ENCODE data around the gene ECI2.

- TF ChIP-seq, protein P1, sequence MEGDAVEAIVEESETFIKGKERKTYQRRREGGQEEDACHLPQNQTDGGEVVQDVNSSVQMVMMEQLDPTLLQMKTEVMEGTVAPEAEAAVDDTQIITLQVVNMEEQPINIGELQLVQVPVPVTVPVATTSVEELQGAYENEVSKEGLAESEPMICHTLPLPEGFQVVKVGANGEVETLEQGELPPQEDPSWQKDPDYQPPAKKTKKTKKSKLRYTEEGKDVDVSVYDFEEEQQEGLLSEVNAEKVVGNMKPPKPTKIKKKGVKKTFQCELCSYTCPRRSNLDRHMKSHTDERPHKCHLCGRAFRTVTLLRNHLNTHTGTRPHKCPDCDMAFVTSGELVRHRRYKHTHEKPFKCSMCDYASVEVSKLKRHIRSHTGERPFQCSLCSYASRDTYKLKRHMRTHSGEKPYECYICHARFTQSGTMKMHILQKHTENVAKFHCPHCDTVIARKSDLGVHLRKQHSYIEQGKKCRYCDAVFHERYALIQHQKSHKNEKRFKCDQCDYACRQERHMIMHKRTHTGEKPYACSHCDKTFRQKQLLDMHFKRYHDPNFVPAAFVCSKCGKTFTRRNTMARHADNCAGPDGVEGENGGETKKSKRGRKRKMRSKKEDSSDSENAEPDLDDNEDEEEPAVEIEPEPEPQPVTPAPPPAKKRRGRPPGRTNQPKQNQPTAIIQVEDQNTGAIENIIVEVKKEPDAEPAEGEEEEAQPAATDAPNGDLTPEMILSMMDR (conservative IDR thresholded peaks at IDR 0.05; ENCODE audit: low read depth in 2 of 2) = no peak
- TF ChIP-seq EZH2 (IDR thresholded peaks at IDR 0.05; ENCODE audit: low read depth, unreplicated experiment) (no peak), POLR2AphosphoS5 (IDR thresholded peaks at IDR 0.05; ENCODE audit: low read depth) (no peak), EZH2phosphoT487 (IDR thresholded peaks at IDR 0.05; ENCODE audit: unreplicated experiment) (no peak), CREB1 (CRISPR knock-in tag; IDR thresholded peaks at IDR 0.05; ENCODE audit: low read depth) (no peak), STAT1 (IDR thresholded peaks at IDR 0.05; ENCODE audit: unreplicated experiment) (no peak), ZNF114 (CRISPR knock-in tag; IDR thresholded peaks at IDR 0.05) (no peak), JUNB (IDR thresholded peaks at IDR 0.05; ENCODE audit: unreplicated experiment) (no peak), NANOG (IDR thresholded peaks at IDR 0.05; ENCODE audit: borderline replicate concordance) (no peak)
- TF ChIP-seq, protein P2, sequence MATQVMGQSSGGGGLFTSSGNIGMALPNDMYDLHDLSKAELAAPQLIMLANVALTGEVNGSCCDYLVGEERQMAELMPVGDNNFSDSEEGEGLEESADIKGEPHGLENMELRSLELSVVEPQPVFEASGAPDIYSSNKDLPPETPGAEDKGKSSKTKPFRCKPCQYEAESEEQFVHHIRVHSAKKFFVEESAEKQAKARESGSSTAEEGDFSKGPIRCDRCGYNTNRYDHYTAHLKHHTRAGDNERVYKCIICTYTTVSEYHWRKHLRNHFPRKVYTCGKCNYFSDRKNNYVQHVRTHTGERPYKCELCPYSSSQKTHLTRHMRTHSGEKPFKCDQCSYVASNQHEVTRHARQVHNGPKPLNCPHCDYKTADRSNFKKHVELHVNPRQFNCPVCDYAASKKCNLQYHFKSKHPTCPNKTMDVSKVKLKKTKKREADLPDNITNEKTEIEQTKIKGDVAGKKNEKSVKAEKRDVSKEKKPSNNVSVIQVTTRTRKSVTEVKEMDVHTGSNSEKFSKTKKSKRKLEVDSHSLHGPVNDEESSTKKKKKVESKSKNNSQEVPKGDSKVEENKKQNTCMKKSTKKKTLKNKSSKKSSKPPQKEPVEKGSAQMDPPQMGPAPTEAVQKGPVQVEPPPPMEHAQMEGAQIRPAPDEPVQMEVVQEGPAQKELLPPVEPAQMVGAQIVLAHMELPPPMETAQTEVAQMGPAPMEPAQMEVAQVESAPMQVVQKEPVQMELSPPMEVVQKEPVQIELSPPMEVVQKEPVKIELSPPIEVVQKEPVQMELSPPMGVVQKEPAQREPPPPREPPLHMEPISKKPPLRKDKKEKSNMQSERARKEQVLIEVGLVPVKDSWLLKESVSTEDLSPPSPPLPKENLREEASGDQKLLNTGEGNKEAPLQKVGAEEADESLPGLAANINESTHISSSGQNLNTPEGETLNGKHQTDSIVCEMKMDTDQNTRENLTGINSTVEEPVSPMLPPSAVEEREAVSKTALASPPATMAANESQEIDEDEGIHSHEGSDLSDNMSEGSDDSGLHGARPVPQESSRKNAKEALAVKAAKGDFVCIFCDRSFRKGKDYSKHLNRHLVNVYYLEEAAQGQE (IDR thresholded peaks at IDR 0.05; ENCODE audit: unreplicated experiment) = no peak
- TF ChIP-seq, protein P3, sequence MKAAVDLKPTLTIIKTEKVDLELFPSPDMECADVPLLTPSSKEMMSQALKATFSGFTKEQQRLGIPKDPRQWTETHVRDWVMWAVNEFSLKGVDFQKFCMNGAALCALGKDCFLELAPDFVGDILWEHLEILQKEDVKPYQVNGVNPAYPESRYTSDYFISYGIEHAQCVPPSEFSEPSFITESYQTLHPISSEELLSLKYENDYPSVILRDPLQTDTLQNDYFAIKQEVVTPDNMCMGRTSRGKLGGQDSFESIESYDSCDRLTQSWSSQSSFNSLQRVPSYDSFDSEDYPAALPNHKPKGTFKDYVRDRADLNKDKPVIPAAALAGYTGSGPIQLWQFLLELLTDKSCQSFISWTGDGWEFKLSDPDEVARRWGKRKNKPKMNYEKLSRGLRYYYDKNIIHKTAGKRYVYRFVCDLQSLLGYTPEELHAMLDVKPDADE (IDR thresholded peaks at IDR 0.05) = no peak
Observed at GRCh38 chr6:4170297-4170696, 34.9 kb upstream of the ECI2 start.

All from GM23338 (cell line).